PC-3 (cell line): Measurements from ENCODE around the gene IPO9. TPM values are rescaled to one million over a fixed set of nuclear protein-coding genes. Genes with fewer than 3 reads are reported as not detected.

Experiments
- microRNA-seq: library from miRNA; unstranded; fragments of <30 nt; microRNA quantifications from one replicate; pipeline ENCODE4 v1.1.0, GENCODE V29; 2020; ENCODE audit not compliant: unreplicated experiment
- total RNA-seq: library from RNA; depleted of rRNA; stranded (reverse); fragments of >200 nt; gene quantifications from 2 replicates; pipeline ENCODE4 v1.2.3, GENCODE V29; 2014; rRNA removed

IPO9 gene
- total RNA-seq, 1 experiment from 2014 or later, result 21.6 TPM

Small RNA genes lying within 50 kb of the gene (microRNA-seq; reads per million reads assigned to microRNA genes)
- gene MIR1231 (not detected), gene MIR6739 (not detected)

Other genes starting within 250 kb of the IPO9 start
- gene SHISA4, start 59.7 kb downstream of the IPO9 start, total RNA-seq, result 12.4 and 14.3 TPM in 2 replicates
- gene LMOD1, start 117.4 kb downstream of the IPO9 start, total RNA-seq, result 0.06 and 0.07 TPM in 2 replicates
- 50.9 and 57.7 TPM in 2 replicates for gene TIMM17A, start 126.3 kb downstream of the IPO9 start, total RNA-seq
- 64.7 and 74.8 TPM in 2 replicates for gene RNPEP, start 153.5 kb downstream of the IPO9 start, total RNA-seq
- gene ELF3, start 181.4 kb downstream of the IPO9 start, total RNA-seq, result 399 and 460 TPM in 2 replicates